Upper lobe of left lung (tissue), 4 donors: ENCODE results near the gene DSP.

Experiments
- EP300 ChIP-seq, 4 donors: sonication (generic); formaldehyde crosslinking; IDR thresholded peaks; one replicate each; pipeline ENCODE4 v1.5.1; 2017; ENCODE audit warnings: antibody characterized with exemption in 4 of 4, control low read depth in 2 of 4
- POLR2A ChIP-seq, 4 donors: fragments of 450-650 bp; IDR thresholded peaks; one replicate each; pipeline ENCODE4 v1.5.1; 2016 to 2017; ENCODE audit warnings: antibody characterized with exemption in 4 of 4, mild to moderate bottlenecking in 2 of 4
- TF ChIP-seq, protein P1 (sequence below), 6 experiments: fragments of 450-650 bp in 4 of 6; fragments of 200-600 bp in 2 of 6; sonication (generic) in 2 of 6; IDR thresholded peaks; one replicate each; pipeline ENCODE4 v1.5.1; 2016 to 2019; ENCODE audit warnings: antibody characterized with exemption in 6 of 6

DNA sequence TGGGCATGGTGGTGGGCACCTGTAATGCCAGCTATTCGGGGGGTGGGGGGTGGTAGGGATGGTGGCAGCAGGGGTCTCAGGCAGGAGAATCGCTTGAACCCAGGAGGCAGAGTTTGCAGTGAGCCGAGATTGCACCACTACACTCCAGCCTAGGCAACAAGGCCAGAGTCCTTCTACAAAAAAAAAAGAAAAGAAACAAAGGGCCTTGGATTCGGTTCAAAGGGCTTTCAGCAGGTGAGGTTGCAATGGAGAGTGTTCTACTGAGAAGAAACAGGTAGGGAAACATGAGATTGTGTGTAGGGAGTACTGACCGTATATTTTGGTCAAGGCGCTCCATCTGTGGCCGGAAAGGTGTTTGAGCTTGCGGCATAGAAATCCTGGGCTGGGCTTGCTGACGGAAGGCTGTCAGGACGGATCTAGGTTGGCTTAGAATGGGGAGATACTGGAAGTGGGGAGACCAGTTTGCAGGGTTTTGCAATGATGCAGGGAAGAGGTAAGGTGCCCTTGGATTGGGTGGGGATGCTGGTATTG, 40.7 kb upstream of the DSP start:
- TF ChIP-seq, protein P1, sequence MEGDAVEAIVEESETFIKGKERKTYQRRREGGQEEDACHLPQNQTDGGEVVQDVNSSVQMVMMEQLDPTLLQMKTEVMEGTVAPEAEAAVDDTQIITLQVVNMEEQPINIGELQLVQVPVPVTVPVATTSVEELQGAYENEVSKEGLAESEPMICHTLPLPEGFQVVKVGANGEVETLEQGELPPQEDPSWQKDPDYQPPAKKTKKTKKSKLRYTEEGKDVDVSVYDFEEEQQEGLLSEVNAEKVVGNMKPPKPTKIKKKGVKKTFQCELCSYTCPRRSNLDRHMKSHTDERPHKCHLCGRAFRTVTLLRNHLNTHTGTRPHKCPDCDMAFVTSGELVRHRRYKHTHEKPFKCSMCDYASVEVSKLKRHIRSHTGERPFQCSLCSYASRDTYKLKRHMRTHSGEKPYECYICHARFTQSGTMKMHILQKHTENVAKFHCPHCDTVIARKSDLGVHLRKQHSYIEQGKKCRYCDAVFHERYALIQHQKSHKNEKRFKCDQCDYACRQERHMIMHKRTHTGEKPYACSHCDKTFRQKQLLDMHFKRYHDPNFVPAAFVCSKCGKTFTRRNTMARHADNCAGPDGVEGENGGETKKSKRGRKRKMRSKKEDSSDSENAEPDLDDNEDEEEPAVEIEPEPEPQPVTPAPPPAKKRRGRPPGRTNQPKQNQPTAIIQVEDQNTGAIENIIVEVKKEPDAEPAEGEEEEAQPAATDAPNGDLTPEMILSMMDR (IDR thresholded peaks at IDR 0.05), result no peak
- TF ChIP-seq POLR2A (IDR thresholded peaks at IDR 0.05), result no peak
- no peak for TF ChIP-seq EP300 (IDR thresholded peaks at IDR 0.05)
